ENCODE results near the gene BAAT. TPM values are rescaled to one million over a fixed set of nuclear protein-coding genes. Genes with fewer than 3 reads are reported as not detected.

Gene BAAT
- total and polyA plus RNA-seq, 9 donors, result 0.10 to 0.31 (median 0.12) TPM; not detected in 6

- no peaks in the 10 kb centered on the region for H3K27me3 ChIP-seq
- no peak overlapping the region for H3K4me3 ChIP-seq
- intact Hi-C loops (cut with DNase I), result no loop called here
- DNase-seq, result no peak
- H3K9me3 ChIP-seq, result no peaks in the 10 kb centered on the region
- no peaks in the 10 kb centered on the region for H3K36me3 ChIP-seq
- H3K4me1 ChIP-seq (ENCODE audit: insufficient read depth), result no peaks in the 10 kb centered on the region
- TF ChIP-seq POLR2A (IDR thresholded peaks at IDR 0.05) (no peak), CTCF (IDR thresholded peaks at IDR 0.05) (no peak), EP300 (IDR thresholded peaks at IDR 0.05) (no peak)
- WGBS, 3 donors, result 47 to 54% (median 51%) methylated on average over 6 of the region's 6 CpGs
- no peak overlapping the region for H3K27ac ChIP-seq
Measured at GRCh38 chr9:101376111-101376848, 8.5 kb downstream of the BAAT start.

GRCh38 chr9:101375546-101375945, 9.3 kb downstream of the BAAT start:
- Histone ChIP-seq H3K36me3 (no peaks in the 10 kb centered on the region), H3K4me3 (no peak overlapping the region), H3K9me3 (no peaks in the 10 kb centered on the region), H3K27ac (no peak overlapping the region), H3K27me3 (no peaks in the 10 kb centered on the region), H3K4me1 (ENCODE audit: insufficient read depth) (no peaks in the 10 kb centered on the region)
- no peak for DNase-seq
- 85 to 89% (median 87%) methylated on average over 12 of the region's 12 CpGs for WGBS, 3 donors
- no peak for TF ChIP-seq CTCF (IDR thresholded peaks at IDR 0.05)
- no peak for TF ChIP-seq EP300 (IDR thresholded peaks at IDR 0.05)
- no peak for TF ChIP-seq POLR2A (IDR thresholded peaks at IDR 0.05)
- intact Hi-C loops (cut with DNase I), result no loop called here

DNA sequence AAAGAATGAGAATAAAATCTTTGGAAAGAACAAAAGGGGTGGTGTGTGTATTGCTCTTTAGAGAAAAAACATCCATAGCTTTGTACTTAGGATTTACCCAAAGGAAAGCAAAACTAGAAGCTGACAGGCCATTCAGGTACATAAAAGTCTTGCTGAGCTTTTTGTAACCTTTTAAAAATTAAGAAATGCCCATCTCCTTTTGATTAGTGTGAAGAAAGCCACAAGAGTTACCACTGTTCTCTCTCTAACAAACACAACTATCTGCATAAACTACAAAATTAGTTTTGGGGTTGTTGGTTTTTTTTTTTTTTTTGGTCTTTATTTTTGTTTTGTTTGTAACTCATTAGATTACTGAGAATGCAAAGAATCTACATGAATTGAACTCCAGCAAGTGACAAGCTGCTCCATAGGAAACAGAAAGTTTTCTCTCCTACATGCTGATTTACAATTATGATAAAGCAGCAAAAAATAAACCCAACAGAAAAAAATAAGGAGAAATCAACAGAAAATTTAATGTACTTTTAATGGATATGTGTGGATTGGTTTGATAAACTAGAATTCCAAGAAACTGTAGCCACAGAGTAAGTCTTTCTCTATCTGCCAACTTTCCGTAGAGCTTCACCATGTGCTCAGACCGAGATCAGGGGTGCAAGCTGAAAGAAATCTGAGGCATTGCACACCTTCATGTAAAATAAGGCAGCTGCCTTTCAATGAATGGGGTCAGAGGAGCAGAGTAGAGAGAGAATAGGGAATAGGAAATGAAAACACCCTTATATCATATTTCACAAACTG, 12.3 kb downstream of the BAAT start:
- 30 to 48% (median 46%) methylated on average over 2 of the region's 2 CpGs for WGBS, 3 donors
- H3K4me3 ChIP-seq, result no peak overlapping the region
- DNase-seq, result no peak
- TF ChIP-seq EP300 (IDR thresholded peaks at IDR 0.05) (no peak), POLR2A (IDR thresholded peaks at IDR 0.05) (no peak), CTCF (IDR thresholded peaks at IDR 0.05) (no peak)
- H3K9me3 ChIP-seq, result no peaks in the 10 kb centered on the region
- no peaks in the 10 kb centered on the region for H3K27me3 ChIP-seq
- no peaks in the 10 kb centered on the region for H3K4me1 ChIP-seq (ENCODE audit: insufficient read depth)
- H3K36me3 ChIP-seq, result no peaks in the 10 kb centered on the region
- no peak overlapping the region for H3K27ac ChIP-seq
- intact Hi-C loops (cut with DNase I), result no loop called here

DNA sequence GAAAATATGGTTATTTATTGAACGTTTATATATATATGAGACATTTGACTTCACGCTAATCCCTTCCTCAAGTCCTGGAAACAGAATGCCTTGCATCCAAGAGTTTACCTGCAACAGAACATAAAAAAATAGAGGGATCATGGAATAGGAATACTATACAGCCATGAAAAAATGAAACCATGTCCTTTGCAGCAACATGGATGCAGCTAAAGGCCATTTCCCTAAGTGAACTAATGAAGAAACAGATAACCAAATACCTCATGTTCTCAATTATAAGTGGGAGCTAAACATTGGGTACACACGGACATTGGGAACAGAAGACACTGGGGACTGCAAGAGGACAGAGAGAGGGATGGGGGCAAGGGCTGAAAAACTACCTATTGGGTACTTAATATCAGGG, 13.0 kb downstream of the BAAT start:
- TF ChIP-seq POLR2A (IDR thresholded peaks at IDR 0.05) (no peak), CTCF (IDR thresholded peaks at IDR 0.05) (no peak), EP300 (IDR thresholded peaks at IDR 0.05) (no peak)
- H3K27me3 ChIP-seq, result no peaks in the 10 kb centered on the region
- no peak overlapping the region for H3K27ac ChIP-seq
- no peak for DNase-seq
- intact Hi-C loops (cut with DNase I), result no loop called here
- WGBS, 3 donors, result 94 to 96% (median 95%) methylated on average over 3 of the region's 3 CpGs
- no peaks in the 10 kb centered on the region for H3K4me1 ChIP-seq (ENCODE audit: insufficient read depth)
- H3K9me3 ChIP-seq, result no peaks in the 10 kb centered on the region
- H3K4me3 ChIP-seq, result no peak overlapping the region
- H3K36me3 ChIP-seq, result no peaks in the 10 kb centered on the region

All from ovary (tissue), 9 donors.